Kidney (tissue), 14 donors: ENCODE results near the gene VPS52. TPM values are rescaled to one million over a fixed set of nuclear protein-coding genes. Genes with fewer than 3 reads are reported as not detected.
A peak's percentile ranks its signal among the peaks of the same experiment; 100 is the strongest.

Source experiments
- DNase-seq, 5 donors: peaks; one replicate each; pipeline ENCODE4 v3.0.0-alpha.2; 2013 to 2020
- FAIRE-seq: peaks from 2 replicates; lab custom pipeline; 2012; peaks lifted over from hg19 to GRCh38; lab: Jason Lieb, UNC
- H3K27ac ChIP-seq, 2 donors: one replicate each; pipeline ENCODE4 v1.7.0; 2013; ENCODE audit warnings: low read depth in 2 of 2, low read length in 2 of 2, inconsistent platforms in 1 of 2
- H3K27me3 ChIP-seq: one replicate; pipeline ENCODE4 v1.7.1; 2013; ENCODE audit warnings: low read length, inconsistent platforms; ENCODE audit not compliant: control insufficient read depth, insufficient read depth
- H3K36me3 ChIP-seq, 3 donors: one replicate each; pipeline versions ENCODE4 v1.7.0 to v1.7.1; 2013; ENCODE audit warnings: low read length in 3 of 3, control low read depth in 1 of 3, inconsistent platforms in 1 of 3; ENCODE audit not compliant: insufficient read depth in 3 of 3, control insufficient read depth in 2 of 3
- H3K4me1 ChIP-seq, 3 donors: one replicate each; pipeline versions ENCODE4 v1.7.0 to v1.7.1; 2013; ENCODE audit warnings: low read length in 3 of 3, inconsistent platforms in 1 of 3, low read depth in 1 of 3; ENCODE audit not compliant: control insufficient read depth in 2 of 3, insufficient read depth in 2 of 3
- H3K4me3 ChIP-seq, 3 donors: one replicate each; pipeline versions ENCODE4 v1.7.0 to v1.8.1; 2013; ENCODE audit warnings: low read length in 3 of 3, control low read depth in 1 of 3, inconsistent platforms in 1 of 3
- H3K9ac ChIP-seq, 3 donors: one replicate each; pipeline versions ENCODE4 v1.7.0 to v1.7.1; 2013; ENCODE audit warnings: low read length in 3 of 3, control low read depth in 1 of 3, inconsistent platforms in 1 of 3
- H3K9me3 ChIP-seq, 3 donors: one replicate each; pipeline versions ENCODE4 v1.7.0 to v1.7.1; 2013; ENCODE audit warnings: low read length in 3 of 3, control low read depth in 1 of 3, inconsistent platforms in 1 of 3; ENCODE audit not compliant: control insufficient read depth in 2 of 3, insufficient read depth in 1 of 3
- CTCF ChIP-seq: IDR thresholded peaks from 3 replicates; pipeline ENCODE4 v1.5.1; 2012; ENCODE audit warnings: mild to moderate bottlenecking, moderate library complexity, borderline replicate concordance; ENCODE audit not compliant: insufficient read depth; ENCODE audit errors: extremely low read depth
- intact Hi-C: fragments of 100-400 bp; cut with DNase I; formaldehyde crosslinking; loops from one replicate; pipeline ENCODE4 v1.11.1; 2022
- polyA plus RNA-seq: library from polyadenylated mRNA; stranded (reverse); fragments of 350-450 nt; fragmentation: Illumina TruSeq; extraction: RNeasy Lipid Tissue Mini Kit (QIAGEN cat#74804); gene quantifications from one replicate; pipeline ENCODE4 v1.2.3, GENCODE V29; 2014; ENCODE audit warnings: low read depth, low replicate concordance; ENCODE audit not compliant: insufficient read depth
- total RNA-seq: library from RNA; stranded (reverse); fragmentation: NEBNext Ultra II Directional; extraction: Animal tissue kit (Norgen Biotek cat#: 25700); gene quantifications from one replicate; pipeline ENCODE4 v1.2.1, GENCODE V29; 2021
- donor health status: control.
- donor health status: control.
- donor health status: control.
- donor health status: control.
- donor health status: control.
- donor health status: DM: yes; HTN: yes; CAD: no.
- donor health status: Normal renal cell carcinoma (clear cell type).

VPS52 gene
- total and polyA plus RNA-seq, 2 donors from 2014 or later = 35.8 to 64.4 TPM

GRCh38 chr6:33203443-33204164, 68.1 kb downstream of the VPS52 start:
- H3K36me3 ChIP-seq = peaks cover 11 to 18% (median 14%) of the 10 kb centered on the region in 3 donors
- no peaks in the 10 kb centered on the region for H3K9me3 ChIP-seq
- no peak for DNase-seq
- no peak for TF ChIP-seq CTCF
- no peak for FAIRE-seq
- peak overlapping the region in 2 of 3 donors; percentile 43 to 91 for H3K4me3 ChIP-seq
- peaks cover 5 to 39% (median 22%) of the 10 kb centered on the region in 3 donors for H3K4me1 ChIP-seq
- no peaks in the 10 kb centered on the region for H3K27me3 ChIP-seq
- no peak overlapping the region for H3K9ac ChIP-seq
- H3K27ac ChIP-seq = no peak overlapping the region
- intact Hi-C loops = no loop called here

GRCh38 chr6:33202799-33203198, 68.9 kb downstream of the VPS52 start:
- DNase-seq (peak in 1 of 5 donors; percentile 24), FAIRE-seq (no peak)
- H3K4me3 ChIP-seq = no peak overlapping the region

GRCh38 chr6:33201935-33202334, 69.7 kb downstream of the VPS52 start:
- DNase-seq = no peak
- Histone ChIP-seq H3K4me3 (peak overlapping the region; percentile 97 to 99 (median 98)), H3K27ac (no peak overlapping the region), H3K9ac (no peak overlapping the region), H3K36me3 (peaks cover 13 to 23% (median 17%) of the 10 kb centered on the region in 3 donors), H3K27me3 (no peaks in the 10 kb centered on the region), H3K9me3 (no peaks in the 10 kb centered on the region), H3K4me1 (peaks cover 5 to 43% (median 17%) of the 10 kb centered on the region in 3 donors)
- FAIRE-seq = no peak
- TF ChIP-seq CTCF = no peak
- intact Hi-C loops = no loop called here

More at GRCh38 chr6:33202799-33203198, 68.9 kb downstream of the VPS52 start:
- Histone ChIP-seq H3K36me3 (peaks cover 11 to 18% (median 14%) of the 10 kb centered on the region in 3 donors), H3K27ac (no peak overlapping the region), H3K9ac (no peak overlapping the region), H3K9me3 (no peaks in the 10 kb centered on the region), H3K4me1 (peaks cover 5 to 40% (median 22%) of the 10 kb centered on the region in 3 donors), H3K27me3 (no peaks in the 10 kb centered on the region)
- intact Hi-C loops = no loop called here
- no peak for TF ChIP-seq CTCF
